ENCODE data around the gene TSC22D2.

- TF ChIP-seq TAF1 (IDR thresholded peaks at IDR 0.05; ENCODE audit: borderline replicate concordance, low read depth, low read length) = no peak
- TF ChIP-seq POLR2A (IDR thresholded peaks at IDR 0.05; ENCODE audit: low read depth, low read length) = no peak
- TF ChIP-seq POLR2AphosphoS5 (IDR thresholded peaks at IDR 0.05; ENCODE audit: low read depth, low read length) = no peak
Observed at GRCh38 chr3:150374975-150375374, 33.1 kb upstream of the TSC22D2 start.

All from GM12892 (cell line).